Neuron (in vitro differentiated cells): ENCODE data around the gene ZNF845.
"Not testable (repeated sequence)": the region's sequence is repeated elsewhere in the genome, so short reads cannot be mapped to it uniquely, and the experiment has no call there.

Experiments
- H2AFZ ChIP-seq: one replicate; pipeline ENCODE4 v1.6.1; 2013; ENCODE audit warnings: low read depth, mild to moderate bottlenecking, inconsistent platforms, low read length, moderate library complexity
- H3K27me3 ChIP-seq: one replicate; pipeline ENCODE4 v1.6.1; 2013; ENCODE audit warnings: low read length; ENCODE audit not compliant: insufficient read depth
- H3K36me3 ChIP-seq: one replicate; pipeline ENCODE4 v1.6.1; 2013; ENCODE audit warnings: low read length; ENCODE audit not compliant: insufficient read depth
- H3K4me1 ChIP-seq: one replicate; pipeline ENCODE4 v1.6.1; 2013; ENCODE audit warnings: low read length; ENCODE audit not compliant: insufficient read depth
- H3K4me3 ChIP-seq: 2 replicates; pipeline ENCODE4 v1.5.1; 2013; ENCODE audit warnings: mild to moderate bottlenecking, low read length, moderate library complexity
- H3K9me3 ChIP-seq: one replicate; pipeline ENCODE4 v1.6.1; 2013; ENCODE audit warnings: low read length

Gene ZNF845

DNA sequence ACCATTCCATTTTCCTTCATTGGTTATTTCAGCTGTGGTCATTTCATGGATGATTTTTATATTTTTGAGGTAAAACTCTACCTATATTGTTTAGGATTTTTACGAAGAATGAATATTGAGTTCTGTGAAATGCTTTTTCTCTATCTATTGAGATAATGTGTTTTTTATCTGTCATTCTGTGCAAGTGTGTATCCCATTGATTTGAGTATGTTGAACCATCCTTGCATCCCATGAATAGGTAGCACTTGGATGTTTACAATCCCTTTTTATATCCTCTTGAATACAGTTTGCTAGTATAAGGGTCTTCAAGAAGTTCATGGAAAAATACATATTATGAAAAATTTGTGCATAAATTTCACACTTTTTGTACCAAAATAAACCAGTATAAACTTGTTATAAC is 22.2 kb downstream of the ZNF845 start:
- Histone ChIP-seq H3K4me3 (no peak overlapping the region), H3K36me3 (peaks cover 38% of the 10 kb centered on the region), H3K4me1 (no peaks in the 10 kb centered on the region), H3K9me3 (peaks cover 50% of the 10 kb centered on the region), H3K27me3 (no peaks in the 10 kb centered on the region), H2AFZ (no peak overlapping the region)

DNA sequence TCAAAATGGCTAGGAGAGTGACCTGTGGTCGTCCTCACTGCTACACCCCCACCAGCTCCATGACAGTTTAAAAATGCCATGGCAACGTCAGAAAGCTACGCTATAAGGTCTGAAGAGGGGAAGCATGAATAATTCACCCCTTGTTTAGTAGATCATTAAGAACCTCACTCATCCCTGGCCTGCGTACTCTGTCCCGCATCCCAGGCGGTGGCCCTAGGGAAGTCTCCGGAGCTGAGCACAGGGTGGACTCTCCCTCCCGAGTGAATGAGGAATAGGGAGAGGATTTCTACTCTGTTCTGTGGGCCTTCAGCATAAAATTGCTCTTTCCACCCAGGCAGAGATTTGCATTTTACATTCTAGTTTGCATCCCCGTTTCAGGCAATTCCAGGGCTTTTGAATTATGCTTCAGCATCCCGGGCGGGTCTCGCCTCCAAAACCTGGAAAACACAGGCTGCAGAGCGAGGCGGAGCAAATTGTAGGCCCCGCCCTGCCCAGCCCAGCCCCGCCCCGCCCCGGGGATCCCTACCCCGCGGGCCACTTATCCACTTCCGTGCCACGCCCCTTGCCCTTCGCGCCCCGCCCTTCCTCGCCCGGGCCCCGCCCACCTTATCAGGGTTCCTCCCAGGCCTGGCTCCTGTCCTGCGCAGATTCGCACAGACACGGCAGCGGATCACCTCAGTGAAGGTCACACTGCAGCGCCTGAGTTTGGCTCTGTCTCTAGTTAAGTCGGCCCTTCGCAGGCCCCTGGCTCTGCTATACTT is 24.5 kb downstream of the ZNF845 start:
- Histone ChIP-seq H3K36me3 (peaks cover 15% of the 10 kb centered on the region), H3K9me3 (peaks cover 28% of the 10 kb centered on the region), H3K4me3 (no peak overlapping the region), H2AFZ (no peak overlapping the region), H3K27me3 (no peaks in the 10 kb centered on the region), H3K4me1 (no peaks in the 10 kb centered on the region)

DNA sequence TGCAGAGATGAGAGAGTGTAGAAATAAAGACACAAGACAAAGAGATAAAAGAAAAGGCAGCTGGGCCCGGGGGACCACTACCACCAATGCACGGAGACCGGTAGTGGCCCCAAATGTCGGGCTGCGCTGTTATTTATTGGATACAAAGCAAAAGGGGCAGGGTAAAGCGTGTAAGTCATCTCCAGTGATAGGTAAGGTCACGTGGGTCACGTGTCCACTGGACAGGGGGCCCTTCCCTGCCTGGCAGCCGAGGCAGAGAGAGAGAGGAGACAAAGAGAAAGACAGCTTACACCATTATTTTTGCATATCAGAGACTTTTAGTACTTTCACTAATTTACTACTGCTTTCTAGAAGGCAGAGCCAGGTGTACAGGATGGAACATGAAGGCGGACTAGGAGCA is 26.5 kb downstream of the ZNF845 start:
- not testable (repeated sequence) for H3K9me3 ChIP-seq, H3K36me3 ChIP-seq, H3K4me3 ChIP-seq, H2AFZ ChIP-seq, H3K4me1 ChIP-seq, H3K27me3 ChIP-seq

DNA sequence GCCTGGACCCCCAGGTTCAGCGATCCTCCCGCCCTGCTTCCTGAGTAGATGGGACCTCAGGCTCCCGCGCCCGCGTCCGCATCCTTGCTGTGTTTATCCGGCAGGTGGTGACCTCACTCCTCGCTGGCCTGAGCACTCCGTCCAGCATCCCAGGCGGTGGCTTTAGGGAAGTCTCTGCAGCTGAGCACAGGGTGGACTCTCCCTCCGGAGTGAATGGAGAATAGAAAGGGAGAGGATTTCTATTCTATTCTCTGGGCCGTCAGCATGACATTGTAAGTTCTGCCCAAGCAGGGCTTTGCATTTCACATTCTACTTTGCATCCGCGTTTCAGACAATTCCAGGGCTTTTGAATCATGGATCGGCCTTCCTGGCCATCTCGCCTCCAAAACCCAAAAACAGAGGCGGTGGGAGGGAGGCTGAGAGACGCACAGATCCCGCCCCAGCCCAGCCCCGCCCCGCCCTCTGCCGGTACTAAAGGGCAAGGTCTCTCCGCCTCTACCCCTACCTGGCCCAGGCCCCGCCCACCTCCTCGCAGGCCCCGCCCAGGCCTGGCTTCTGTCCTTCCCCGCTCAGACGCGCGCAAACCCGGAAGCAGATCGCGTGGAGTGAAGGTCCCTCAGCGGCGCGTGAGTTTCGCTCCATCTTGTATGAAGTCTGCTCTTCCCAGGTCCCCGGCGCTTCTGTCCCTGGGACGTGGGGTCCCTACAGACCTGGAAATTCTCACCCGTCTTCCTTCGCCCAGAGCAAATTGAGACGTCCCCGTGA is 31.8 kb downstream of the ZNF845 start, which contains the start of gene ZNF525:
ZNF525 (plus strand) TSS at position 572 of the 765 bp plus-strand sequence. CDS start 6,577 bp downstream, outside the sequence.
- peak within 1 kb of the TSS; percentile 67 for H3K4me3 ChIP-seq
- no peaks in the 10 kb centered on the region for H3K9me3 ChIP-seq
- peak within 1 kb of the TSS; percentile 97 for H2AFZ ChIP-seq
- H3K27me3 ChIP-seq: no peaks in the 10 kb centered on the region
- H3K4me1 ChIP-seq: peaks cover 7% of the 10 kb centered on the region
- H3K36me3 ChIP-seq: no peaks in the 10 kb centered on the region

DNA sequence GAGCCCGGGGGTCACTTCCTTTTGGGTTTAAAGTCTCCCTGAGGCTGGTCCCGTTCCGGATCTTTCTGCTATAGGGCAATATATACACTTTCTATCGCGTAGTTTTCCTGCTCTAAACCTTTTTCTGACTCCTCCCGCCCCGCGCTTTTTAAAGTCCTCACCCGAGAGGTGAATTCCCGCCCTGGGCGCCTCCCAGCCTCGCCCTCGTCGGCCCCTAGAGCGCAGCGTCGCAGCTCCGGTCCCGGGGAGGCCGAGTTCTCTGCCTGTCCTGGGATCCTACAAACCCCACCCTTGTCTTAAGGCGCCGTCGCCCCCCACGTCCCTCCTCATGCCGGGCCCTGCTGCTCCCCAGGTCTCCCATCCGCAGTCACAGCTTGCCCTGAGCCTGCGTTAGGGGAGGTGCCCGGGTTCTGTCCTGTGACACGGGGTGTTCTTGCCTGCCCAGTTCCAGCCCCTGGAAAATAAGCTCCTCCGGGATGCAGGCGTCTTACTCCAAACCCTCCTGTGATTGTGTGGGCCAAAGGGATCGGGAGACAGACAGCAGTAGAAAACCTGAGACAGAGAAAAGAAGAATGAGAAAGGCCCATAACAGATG is 32.4 kb downstream of the ZNF845 start:
- Histone ChIP-seq H3K27me3 (no peaks in the 10 kb centered on the region), H3K36me3 (no peaks in the 10 kb centered on the region), H3K4me1 (peaks cover 7% of the 10 kb centered on the region), H2AFZ (peak overlapping the region; percentile 97), H3K4me3 (peak overlapping the region; percentile 67), H3K9me3 (no peaks in the 10 kb centered on the region)

DNA sequence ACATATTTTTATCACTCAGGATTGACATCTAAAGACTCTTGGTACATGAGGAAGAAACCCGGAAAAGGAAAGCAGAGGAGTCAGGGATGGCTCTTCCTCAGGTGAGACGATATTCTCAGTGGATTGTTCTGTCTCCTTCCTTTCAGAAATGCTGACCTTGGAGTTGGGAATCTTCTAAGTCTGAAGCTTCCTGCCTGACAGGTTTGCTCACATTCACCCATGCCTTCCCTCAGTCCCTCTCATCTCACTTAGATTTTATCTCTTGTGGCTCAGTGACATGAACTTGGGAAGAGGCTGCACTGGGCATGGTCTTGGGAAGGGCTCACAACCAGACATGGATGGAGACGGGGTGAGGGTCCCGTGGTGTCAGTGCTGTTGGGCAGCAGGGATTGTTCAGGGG is 38.6 kb downstream of the ZNF845 start:
- Histone ChIP-seq H2AFZ (no peak overlapping the region), H3K27me3 (no peaks in the 10 kb centered on the region), H3K4me1 (no peaks in the 10 kb centered on the region), H3K9me3 (no peaks in the 10 kb centered on the region), H3K4me3 (no peak overlapping the region), H3K36me3 (peaks cover 3% of the 10 kb centered on the region)

DNA sequence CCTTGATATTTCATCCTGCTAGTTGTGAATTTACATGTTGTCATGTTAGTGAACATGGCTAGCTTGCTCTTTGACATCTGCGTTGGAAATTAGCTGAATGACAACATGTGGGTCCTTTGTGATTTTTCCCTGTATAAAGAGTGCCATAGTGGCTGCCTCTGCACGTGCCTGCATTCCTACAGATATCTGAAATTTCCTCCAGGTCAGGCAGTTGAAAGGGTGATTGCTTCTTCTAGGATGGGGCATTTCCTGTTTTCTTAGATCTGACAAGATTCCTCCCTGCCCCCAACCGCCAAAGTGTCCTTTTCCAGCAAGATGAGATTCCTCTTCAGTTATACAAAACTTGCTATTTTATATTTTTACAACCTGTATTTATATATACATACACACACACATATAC is 40.7 kb downstream of the ZNF845 start:
- no peaks in the 10 kb centered on the region for H3K27me3 ChIP-seq
- no peak overlapping the region for H3K4me3 ChIP-seq
- no peak overlapping the region for H2AFZ ChIP-seq
- peaks cover 3% of the 10 kb centered on the region for H3K36me3 ChIP-seq
- no peaks in the 10 kb centered on the region for H3K4me1 ChIP-seq
- peaks cover 1% of the 10 kb centered on the region for H3K9me3 ChIP-seq

DNA sequence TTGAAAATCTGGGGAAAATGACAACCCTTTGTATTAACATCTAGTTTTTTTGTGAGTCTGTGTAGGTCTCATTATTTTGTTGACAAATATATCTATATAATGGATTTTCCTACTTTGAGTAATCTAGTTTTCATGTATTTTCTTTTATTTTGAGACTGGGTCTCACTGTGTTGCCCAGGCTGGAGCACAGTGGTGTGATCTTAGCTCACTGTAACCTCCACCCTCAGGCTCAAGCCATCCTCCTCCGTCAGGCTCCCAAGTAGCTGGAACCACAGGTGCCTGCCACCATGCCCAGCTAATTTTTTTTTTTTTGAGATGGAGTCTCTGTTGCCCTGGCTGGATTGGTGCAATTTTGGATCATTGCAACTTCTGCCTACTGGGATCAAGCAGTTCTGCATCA is 41.2 kb downstream of the ZNF845 start:
- no peaks in the 10 kb centered on the region for H3K27me3 ChIP-seq
- no peak overlapping the region for H3K4me3 ChIP-seq
- peaks cover 3% of the 10 kb centered on the region for H3K36me3 ChIP-seq
- no peaks in the 10 kb centered on the region for H3K4me1 ChIP-seq
- H2AFZ ChIP-seq: no peak overlapping the region
- peaks cover 1% of the 10 kb centered on the region for H3K9me3 ChIP-seq

DNA sequence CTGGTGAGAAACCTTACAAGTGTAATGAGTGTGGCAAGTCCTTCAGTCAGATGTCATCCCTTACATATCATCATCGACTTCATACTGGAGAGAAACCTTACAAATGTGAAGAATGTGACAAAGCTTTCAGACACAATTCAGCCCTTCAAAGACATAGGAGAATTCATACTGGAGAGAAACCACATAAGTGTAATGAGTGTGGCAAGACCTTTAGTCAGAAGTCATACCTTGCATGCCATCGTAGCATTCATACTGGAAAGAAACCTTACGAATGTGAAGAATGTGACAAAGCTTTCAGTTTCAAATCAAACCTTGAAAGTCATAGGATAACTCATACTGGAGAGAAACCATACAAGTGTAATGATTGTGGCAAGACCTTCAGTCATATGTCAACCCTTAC is 47.8 kb downstream of the ZNF845 start:
- Histone ChIP-seq H3K27me3 (no peaks in the 10 kb centered on the region), H3K36me3 (peaks cover 12% of the 10 kb centered on the region), H3K9me3 (peaks cover 24% of the 10 kb centered on the region), H2AFZ (no peak overlapping the region), H3K4me1 (no peaks in the 10 kb centered on the region), H3K4me3 (no peak overlapping the region)

DNA sequence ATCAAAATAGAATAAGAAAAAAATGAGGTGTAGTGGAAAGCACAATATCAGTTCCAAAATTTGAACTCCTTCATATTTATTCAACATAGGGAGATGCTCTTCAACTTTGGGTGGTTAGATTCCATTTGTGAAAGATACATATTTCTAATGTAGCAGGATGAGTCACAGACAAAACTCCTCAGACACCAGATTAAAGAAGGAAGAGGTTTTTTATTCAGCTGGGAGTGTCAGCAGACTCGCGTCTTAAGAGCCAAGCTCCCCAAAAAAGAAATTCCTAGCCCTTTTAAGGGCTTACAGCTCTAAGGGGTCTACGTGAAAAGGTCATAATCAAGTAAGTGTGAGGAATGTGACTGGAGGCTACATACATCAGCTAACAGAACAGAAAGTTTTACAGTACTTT is 54.6 kb downstream of the ZNF845 start:
- Histone ChIP-seq H3K36me3 (no peaks in the 10 kb centered on the region), H3K4me1 (no peaks in the 10 kb centered on the region), H3K4me3 (no peak overlapping the region), H3K9me3 (peaks cover 14% of the 10 kb centered on the region), H2AFZ (no peak overlapping the region), H3K27me3 (no peaks in the 10 kb centered on the region)

DNA sequence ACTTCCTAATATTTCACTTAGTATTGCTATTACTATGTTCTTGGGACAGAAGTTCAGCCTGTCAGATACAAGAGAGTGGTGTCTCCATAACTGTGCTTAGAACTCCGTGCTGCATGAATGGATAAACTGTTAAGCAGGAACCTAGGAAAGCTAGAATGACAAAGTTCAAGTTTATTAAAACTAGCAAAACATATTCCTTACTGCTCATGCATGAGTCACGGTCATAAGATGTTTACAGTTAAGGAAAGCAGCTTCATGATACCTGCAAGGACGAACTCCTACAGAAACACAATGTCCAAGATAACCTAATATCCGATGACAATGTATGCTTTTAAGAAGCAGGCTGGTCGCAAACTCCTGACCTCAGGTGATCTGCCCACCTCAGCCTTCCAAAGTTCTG is 55.4 kb downstream of the ZNF845 start:
- Histone ChIP-seq H3K4me1 (no peaks in the 10 kb centered on the region), H3K36me3 (no peaks in the 10 kb centered on the region), H3K27me3 (no peaks in the 10 kb centered on the region), H3K9me3 (peaks cover 14% of the 10 kb centered on the region), H2AFZ (no peak overlapping the region), H3K4me3 (no peak overlapping the region)

DNA sequence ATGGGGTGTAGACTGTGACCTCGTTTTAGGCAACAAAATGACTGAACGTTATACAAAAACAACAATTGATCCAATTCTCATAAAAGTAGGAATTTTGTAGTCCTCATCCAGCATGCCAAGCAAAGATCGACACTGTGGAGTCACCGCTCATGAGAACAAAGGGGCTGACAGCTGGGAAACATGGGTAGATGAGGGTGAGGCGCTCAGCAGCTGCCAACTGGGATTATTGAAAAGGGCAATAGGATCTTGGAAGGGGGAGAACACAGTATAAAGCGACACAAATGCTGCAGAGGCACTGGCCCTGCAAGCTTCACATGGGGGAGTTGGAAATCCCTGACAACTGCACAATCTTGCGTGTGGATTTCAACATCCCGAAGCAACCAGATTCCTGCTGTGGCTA is 56.0 kb downstream of the ZNF845 start:
- H2AFZ ChIP-seq: no peak overlapping the region
- no peaks in the 10 kb centered on the region for H3K36me3 ChIP-seq
- peaks cover 11% of the 10 kb centered on the region for H3K9me3 ChIP-seq
- no peaks in the 10 kb centered on the region for H3K4me1 ChIP-seq
- H3K27me3 ChIP-seq: no peaks in the 10 kb centered on the region
- H3K4me3 ChIP-seq: no peak overlapping the region

DNA sequence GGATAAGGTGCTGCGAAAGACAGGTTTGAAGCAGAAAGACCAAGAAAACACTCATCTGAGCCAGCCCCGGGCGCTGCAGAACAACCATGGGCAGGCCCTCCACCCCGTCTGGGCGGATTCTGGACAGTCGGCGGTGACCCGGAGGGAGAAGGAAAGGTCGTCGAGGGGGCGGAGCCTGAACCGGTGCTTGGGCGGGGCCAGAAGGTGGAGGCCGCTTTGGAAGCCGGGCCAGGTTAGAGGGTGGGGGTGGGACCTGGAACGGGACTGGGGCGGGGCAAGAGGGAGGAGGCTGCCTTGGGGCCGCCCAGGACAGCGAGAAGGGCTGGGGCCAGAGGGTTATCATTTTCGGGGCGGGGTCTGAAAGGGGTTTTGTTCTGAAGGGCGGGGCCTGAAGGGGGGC is 56.4 kb downstream of the ZNF845 start:
- Histone ChIP-seq H3K27me3 (no peaks in the 10 kb centered on the region), H3K9me3 (peaks cover 9% of the 10 kb centered on the region), H2AFZ (no peak overlapping the region), H3K4me1 (no peaks in the 10 kb centered on the region), H3K36me3 (no peaks in the 10 kb centered on the region), H3K4me3 (no peak overlapping the region)
